HT-29 (cell line): ENCODE data around the gene FZD2. TPM values are rescaled to one million over a fixed set of nuclear protein-coding genes. Genes with fewer than 3 reads are reported as not detected.

Source experiments
- DNase-seq: peaks from one replicate; pipeline ENCODE4 v3.0.0-alpha.2; 2015; ENCODE audit warnings: low spot score
- total RNA-seq: library from RNA; depleted of rRNA; stranded (reverse); fragments of >200 nt; shearing (Covaris generic); gene quantifications from 2 replicates; pipeline ENCODE4 v1.2.3, GENCODE V29; 2014; rRNA removed

The FZD2 gene
- total RNA-seq, 1 experiment from 2014 or later = 1.0 TPM

GRCh38 chr17:44607836-44608690 is 50.8 kb downstream of the FZD2 start:
- DNase-seq = no peak

DNA sequence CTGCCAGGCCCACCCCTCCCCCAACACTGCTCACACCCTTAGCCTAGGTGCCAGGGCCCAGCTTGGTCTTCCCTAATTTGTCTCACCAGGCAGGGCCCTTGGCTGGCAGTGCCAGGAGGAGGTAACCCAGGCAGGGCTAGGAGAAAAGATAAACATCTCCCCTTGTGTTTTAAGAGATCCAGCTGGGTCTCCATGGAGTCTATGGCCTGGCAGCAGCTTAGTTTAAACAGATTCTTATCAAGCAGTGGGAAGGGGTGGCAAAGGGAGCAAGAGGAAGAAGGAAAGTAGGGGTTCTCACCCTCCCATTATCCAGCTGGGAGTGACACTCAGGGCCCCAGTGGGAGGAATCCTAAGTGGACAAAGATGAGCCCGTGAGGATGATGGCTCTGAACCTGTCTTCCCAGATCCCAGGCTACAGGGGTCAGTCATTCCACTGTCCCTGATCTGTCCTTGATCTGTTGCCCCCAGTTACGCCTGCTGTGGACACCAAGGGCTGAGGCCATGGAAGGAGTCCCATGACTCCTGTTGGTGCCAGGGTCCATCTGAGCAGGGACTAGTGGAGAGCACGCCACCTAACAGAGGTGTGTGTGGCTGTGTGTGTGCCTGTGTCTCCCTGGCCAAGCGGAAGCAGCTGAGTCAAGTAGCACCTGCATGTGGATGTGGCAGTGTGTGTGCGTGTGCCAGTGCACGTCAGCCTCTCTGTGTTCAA is 51.6 kb downstream of the FZD2 start:
- no peak for DNase-seq

DNA sequence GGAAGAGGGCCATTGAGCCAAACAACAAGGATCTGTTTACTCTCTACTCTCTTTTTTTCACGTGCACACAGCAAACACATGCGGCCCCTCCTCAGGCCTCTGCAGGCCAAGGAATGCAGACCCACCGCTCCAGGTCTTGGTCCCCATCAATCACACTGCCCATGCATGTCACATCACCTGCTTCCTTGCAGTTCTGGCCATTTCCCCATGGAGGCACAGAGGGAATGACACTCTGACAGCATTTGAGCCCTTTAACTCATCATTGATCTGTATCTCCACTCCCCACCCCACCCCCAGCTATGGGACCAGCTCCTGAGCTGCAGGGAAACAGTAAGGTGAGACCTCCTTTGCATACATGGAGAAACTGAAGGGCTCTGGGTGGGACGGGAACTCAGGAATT is 53.0 kb downstream of the FZD2 start:
- DNase-seq = no peak

Other genes starting within 250 kb of the FZD2 start
- 0.16 and 0.36 TPM in 2 replicates for gene RUNDC3A, start 248.9 kb upstream of the FZD2 start, total RNA-seq
- gene SLC25A39, start 232.7 kb upstream of the FZD2 start, total RNA-seq = 387 and 399 TPM in 2 replicates
- 637 and 715 TPM in 2 replicates for gene GRN, start 212.2 kb upstream of the FZD2 start, total RNA-seq
- 2.1 and 3.0 TPM in 2 replicates for gene FAM171A2, start 193.6 kb upstream of the FZD2 start, total RNA-seq
- 0.05 TPM in 1 of 2 replicates, not detected in the other for gene ITGA2B, start 167.8 kb upstream of the FZD2 start, total RNA-seq
- 13.1 and 13.9 TPM in 2 replicates for gene GPATCH8, start 54.1 kb upstream of the FZD2 start, total RNA-seq
- gene MEIOC, start 99.0 kb downstream of the FZD2 start, total RNA-seq = not detected in 2 replicates
- gene CCDC43, start 132.3 kb downstream of the FZD2 start, total RNA-seq = 13.9 and 16.4 TPM in 2 replicates
- gene DBF4B, start 151.2 kb downstream of the FZD2 start, total RNA-seq = 11.4 and 11.8 TPM in 2 replicates
- gene ADAM11, start 201.5 kb downstream of the FZD2 start, total RNA-seq = 0.05 and 0.20 TPM in 2 replicates